Measurements from ENCODE around the gene CMKLR1. TPM values are rescaled to one million over a fixed set of nuclear protein-coding genes. Genes with fewer than 3 reads are reported as not detected.

CMKLR1 gene
- 0.24 and 0.57 TPM in 2 replicates for total RNA-seq (2021)
- percentile 22 among the genes with signal in this experiment for Bru-seq, nascent RNA
- percentile 22 among the genes with signal in this experiment for BruChase-seq, experiment 1, labeled RNA remaining after a 2-hour chase
- percentile 19 among the genes with signal in this experiment for BruChase-seq, experiment 2, labeled RNA remaining after a 6-hour chase
- long read RNA-seq, result 0 reads

GRCh38 chr12:108338915-108339657 is at the start of gene CMKLR1:
CMKLR1 (minus strand) TSS chr12:108339311; CDS start chr12:108293591, 45,720 bp downstream.
- Histone ChIP-seq H3K4me3 (ENCODE audit: low read depth, low read length, poor library complexity, severe bottlenecking) (peak within 1 kb of the TSS; percentile 22), H3K27me3 (replicated peaks; ENCODE audit: insufficient read depth, low read depth, low read length, poor library complexity) (no peaks in the 10 kb centered on the region), H3K4me1 (ENCODE audit: insufficient read depth, low read length, poor library complexity, severe bottlenecking) (peaks cover 16% of the 10 kb centered on the region), H3K27ac (ENCODE audit: low read depth, low read length, poor library complexity, severe bottlenecking) (no peak within 1 kb of the TSS), H3K36me3 (ENCODE audit: insufficient read depth, low read length, poor library complexity, severe bottlenecking) (no peaks in the 10 kb centered on the region), H3K9me3 (ENCODE audit: low read depth, low read length, poor library complexity, severe bottlenecking) (no peaks in the 10 kb centered on the region)
- peak; percentile 28 for DNase-seq (ENCODE audit: low spot score)
- ChIA-PET CTCF (no interaction called here), POLR2A (ENCODE audit: low non-redundant PET) (no interaction called here)
- no TSS peak for BruUV-seq (replicated peaks)
- intact Hi-C loops (cut with micrococcal nuclease; ENCODE audit: unreplicated experiment), result loop anchor here (10.0 kb wide), 1 partner anchor 116 kb away; no protein-coding TSS in a partner anchor
- no peak for TF ChIP-seq EZH2 (IDR thresholded peaks at IDR 0.05; ENCODE audit: borderline replicate concordance, low read depth, low read length, poor library complexity, severe bottlenecking)
- TF ChIP-seq, protein P1, sequence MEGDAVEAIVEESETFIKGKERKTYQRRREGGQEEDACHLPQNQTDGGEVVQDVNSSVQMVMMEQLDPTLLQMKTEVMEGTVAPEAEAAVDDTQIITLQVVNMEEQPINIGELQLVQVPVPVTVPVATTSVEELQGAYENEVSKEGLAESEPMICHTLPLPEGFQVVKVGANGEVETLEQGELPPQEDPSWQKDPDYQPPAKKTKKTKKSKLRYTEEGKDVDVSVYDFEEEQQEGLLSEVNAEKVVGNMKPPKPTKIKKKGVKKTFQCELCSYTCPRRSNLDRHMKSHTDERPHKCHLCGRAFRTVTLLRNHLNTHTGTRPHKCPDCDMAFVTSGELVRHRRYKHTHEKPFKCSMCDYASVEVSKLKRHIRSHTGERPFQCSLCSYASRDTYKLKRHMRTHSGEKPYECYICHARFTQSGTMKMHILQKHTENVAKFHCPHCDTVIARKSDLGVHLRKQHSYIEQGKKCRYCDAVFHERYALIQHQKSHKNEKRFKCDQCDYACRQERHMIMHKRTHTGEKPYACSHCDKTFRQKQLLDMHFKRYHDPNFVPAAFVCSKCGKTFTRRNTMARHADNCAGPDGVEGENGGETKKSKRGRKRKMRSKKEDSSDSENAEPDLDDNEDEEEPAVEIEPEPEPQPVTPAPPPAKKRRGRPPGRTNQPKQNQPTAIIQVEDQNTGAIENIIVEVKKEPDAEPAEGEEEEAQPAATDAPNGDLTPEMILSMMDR (conservative IDR thresholded peaks at IDR 0.05; ENCODE audit: low read depth, low read length), result no peak

- no peak overlapping the region for H3K4me3 ChIP-seq (ENCODE audit: low read depth, low read length, poor library complexity, severe bottlenecking)
- ChIA-PET POLR2A (ENCODE audit: low non-redundant PET) (no interaction called here), CTCF (no interaction called here)
- no peaks in the 10 kb centered on the region for H3K27me3 ChIP-seq (replicated peaks; ENCODE audit: insufficient read depth, low read depth, low read length, poor library complexity)
- H3K9me3 ChIP-seq (ENCODE audit: low read depth, low read length, poor library complexity, severe bottlenecking), result no peaks in the 10 kb centered on the region
- no TSS peak for BruUV-seq (replicated peaks)
- no peak overlapping the region for H3K27ac ChIP-seq (ENCODE audit: low read depth, low read length, poor library complexity, severe bottlenecking)
- H3K36me3 ChIP-seq (ENCODE audit: insufficient read depth, low read length, poor library complexity, severe bottlenecking), result no peaks in the 10 kb centered on the region
- no peaks in the 10 kb centered on the region for H3K4me1 ChIP-seq (ENCODE audit: insufficient read depth, low read length, poor library complexity, severe bottlenecking)
- TF ChIP-seq EZH2 (IDR thresholded peaks at IDR 0.05; ENCODE audit: borderline replicate concordance, low read depth, low read length, poor library complexity, severe bottlenecking), result no peak
- TF ChIP-seq, protein P1 (conservative IDR thresholded peaks at IDR 0.05; ENCODE audit: low read depth, low read length), result no peak
- no peak for DNase-seq (ENCODE audit: low spot score)
- intact Hi-C loops (cut with micrococcal nuclease; ENCODE audit: unreplicated experiment), result no loop called here
Observed at GRCh38 chr12:108387771-108388170, 48.7 kb upstream of the CMKLR1 start.

DNA sequence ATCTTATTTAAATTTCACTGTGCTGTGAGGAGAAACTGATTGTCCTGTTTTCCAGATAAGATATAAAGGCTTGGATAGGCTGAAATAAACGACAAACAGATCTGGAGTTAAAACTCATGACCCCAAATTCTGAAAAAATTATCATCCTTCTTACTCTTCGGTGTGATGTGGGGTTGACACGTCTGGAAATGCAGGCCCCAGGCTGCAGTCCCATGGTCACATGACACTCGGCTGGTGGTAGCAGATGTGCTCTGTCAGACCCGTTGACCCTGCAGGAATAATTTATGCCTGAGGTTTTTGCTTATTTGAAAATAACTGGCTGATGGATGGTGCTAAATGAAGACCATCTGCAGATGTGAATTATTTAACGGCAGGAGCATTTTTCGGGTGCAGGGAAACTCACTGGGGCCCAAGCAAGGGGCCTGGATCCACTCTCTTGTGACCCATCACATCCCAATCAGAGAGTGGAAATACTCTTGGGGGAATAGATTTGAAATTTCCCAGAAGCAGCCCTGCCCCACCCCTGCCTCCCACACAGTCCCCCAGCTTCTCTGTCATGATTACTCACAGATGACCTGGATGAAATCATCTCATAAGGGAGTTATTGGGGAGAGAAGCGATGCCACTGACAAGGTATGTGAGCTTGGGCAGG is 47.7 kb upstream of the CMKLR1 start:
- Histone ChIP-seq H3K4me1 (ENCODE audit: insufficient read depth, low read length, poor library complexity, severe bottlenecking) (no peaks in the 10 kb centered on the region), H3K36me3 (ENCODE audit: insufficient read depth, low read length, poor library complexity, severe bottlenecking) (no peaks in the 10 kb centered on the region), H3K27me3 (replicated peaks; ENCODE audit: insufficient read depth, low read depth, low read length, poor library complexity) (no peaks in the 10 kb centered on the region), H3K9me3 (ENCODE audit: low read depth, low read length, poor library complexity, severe bottlenecking) (no peaks in the 10 kb centered on the region), H3K4me3 (ENCODE audit: low read depth, low read length, poor library complexity, severe bottlenecking) (no peak overlapping the region), H3K27ac (ENCODE audit: low read depth, low read length, poor library complexity, severe bottlenecking) (no peak overlapping the region)
- DNase-seq (ENCODE audit: low spot score), result no peak
- intact Hi-C loops (cut with micrococcal nuclease; ENCODE audit: unreplicated experiment), result no loop called here
- POLR2A ChIA-PET (ENCODE audit: low non-redundant PET), result no interaction called here
- CTCF ChIA-PET, result no interaction called here
- no TSS peak for BruUV-seq (replicated peaks)
- TF ChIP-seq, protein P1 (conservative IDR thresholded peaks at IDR 0.05; ENCODE audit: low read depth, low read length), result no peak
- no peak for TF ChIP-seq EZH2 (IDR thresholded peaks at IDR 0.05; ENCODE audit: borderline replicate concordance, low read depth, low read length, poor library complexity, severe bottlenecking)

All from A673 (cell line).